ENCODE data around the gene TENM4.
A peak's percentile ranks its signal among the peaks of the same experiment; 100 is the strongest.

TENM4 gene

DNA sequence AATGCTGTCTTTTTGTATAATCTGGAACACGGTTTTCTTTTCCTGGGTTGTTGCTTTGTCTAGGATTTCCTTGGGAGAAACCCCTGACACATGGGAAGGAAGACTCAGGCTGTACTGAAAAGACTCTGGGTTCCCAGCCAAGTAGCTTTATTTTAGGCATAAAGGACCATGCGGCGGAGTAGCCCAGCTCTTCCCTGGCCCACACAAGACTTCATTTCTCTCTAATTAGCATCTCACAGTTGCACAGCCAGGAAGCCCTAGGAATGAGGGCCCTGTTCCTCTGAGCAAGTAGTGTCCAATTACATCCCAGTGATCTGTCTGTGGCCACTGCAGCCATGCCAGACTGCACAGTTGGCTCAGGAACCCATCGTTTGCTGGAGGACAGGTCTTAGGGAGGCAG is 319.5 kb downstream of the TENM4 start:
- TF ChIP-seq JUND (IDR thresholded peaks at IDR 0.05; ENCODE audit: low read depth): no peak
- in situ Hi-C loops (cut with HindIII; ENCODE audit: low pct_unique_long_range_greater_than_20kb, low sequenced_read_pairs): no loop called here
- peak in 1 of 2 experiments; percentile 32 for DNase-seq (ENCODE audit: low read depth in 1 of 2, low spot score in 1 of 2)

DNA sequence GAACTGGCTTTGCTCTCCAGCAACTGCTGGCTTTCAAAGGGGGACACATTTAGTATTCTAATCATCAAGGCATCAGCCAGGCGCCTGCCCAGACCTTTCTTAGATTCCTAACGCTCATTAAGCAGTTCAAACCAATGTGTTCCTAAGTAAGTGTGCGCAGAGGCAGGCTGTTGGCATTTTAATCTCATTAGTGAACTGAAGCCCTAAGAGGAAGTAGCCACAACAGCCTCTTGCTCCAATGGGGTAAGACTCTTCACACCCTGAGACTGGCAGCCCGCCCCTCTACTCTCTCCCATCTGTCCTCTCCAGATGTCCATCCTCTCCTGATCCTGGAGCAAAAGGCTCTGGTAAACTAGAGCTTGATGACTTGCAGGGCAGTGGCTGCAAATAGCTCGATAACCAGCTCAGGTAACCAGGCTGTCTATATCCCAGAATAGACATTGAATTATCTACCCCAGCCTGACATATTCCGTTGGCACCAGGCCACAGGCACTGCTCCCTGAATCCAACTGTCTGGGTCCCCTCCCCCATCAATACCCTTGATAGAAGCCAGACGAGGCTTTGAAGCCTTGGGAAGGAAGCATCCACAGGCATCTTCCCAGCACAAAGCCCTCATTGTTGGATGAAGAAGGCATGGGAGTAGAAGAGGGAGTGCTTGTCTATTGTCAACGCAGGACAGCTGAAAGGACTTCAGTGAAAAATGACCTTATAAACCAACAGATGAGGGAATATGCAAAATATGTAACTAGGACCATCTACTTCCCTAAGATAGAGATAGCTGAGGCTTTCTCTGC is 321.1 kb downstream of the TENM4 start:
- no peak for TF ChIP-seq JUND (IDR thresholded peaks at IDR 0.05; ENCODE audit: low read depth)
- DNase-seq (ENCODE audit: low read depth in 1 of 2, low spot score in 1 of 2): no peak
- in situ Hi-C loops (cut with HindIII; ENCODE audit: low pct_unique_long_range_greater_than_20kb, low sequenced_read_pairs): no loop called here

DNA sequence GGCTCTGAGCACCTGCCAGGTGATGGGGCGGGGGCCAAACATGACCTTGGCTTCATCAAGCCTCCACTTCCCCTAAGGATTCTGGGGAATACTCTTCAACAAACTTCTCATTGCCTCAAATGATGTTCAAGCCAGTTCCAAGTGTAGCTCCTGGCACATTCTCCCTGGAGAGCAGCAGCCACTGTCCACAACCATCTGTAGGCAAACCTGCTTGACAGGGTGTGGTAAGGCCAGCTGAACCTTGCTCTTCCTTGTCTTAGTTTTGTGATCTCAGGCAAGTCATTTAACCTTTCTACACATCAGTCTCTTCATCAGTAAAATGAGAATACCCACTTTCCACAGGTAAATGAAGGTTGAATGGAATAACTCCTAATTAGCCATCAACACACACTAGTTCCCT is 323.3 kb downstream of the TENM4 start:
- in situ Hi-C loops (cut with HindIII; ENCODE audit: low pct_unique_long_range_greater_than_20kb, low sequenced_read_pairs): no loop called here
- no peak for TF ChIP-seq JUND (IDR thresholded peaks at IDR 0.05; ENCODE audit: low read depth)
- peak in 1 of 2 experiments; percentile 64 for DNase-seq (ENCODE audit: low read depth in 1 of 2, low spot score in 1 of 2)

DNA sequence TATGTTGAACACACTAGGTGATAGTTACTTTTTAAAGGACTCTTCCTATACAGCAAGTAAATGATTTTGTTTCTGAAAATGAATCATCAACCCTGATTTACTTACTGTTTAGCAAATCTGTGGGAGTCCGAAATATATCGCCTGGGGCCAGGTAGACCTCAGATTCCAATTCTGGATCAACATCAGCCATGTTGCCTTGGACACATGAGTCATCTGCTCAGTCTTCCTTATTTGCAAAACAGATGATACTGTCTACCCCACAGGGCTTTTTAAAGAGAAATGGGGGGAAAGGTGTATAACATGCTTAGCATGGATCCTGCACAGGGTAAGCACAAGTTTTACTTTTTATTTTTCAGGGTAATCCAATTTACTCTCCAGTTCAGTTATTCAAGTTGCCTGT is 324.2 kb downstream of the TENM4 start:
- peak; percentile 46; the same call in 1 of the 2 replicates for TF ChIP-seq JUND (IDR thresholded peaks at IDR 0.05; ENCODE audit: low read depth)
- in situ Hi-C loops (cut with HindIII; ENCODE audit: low pct_unique_long_range_greater_than_20kb, low sequenced_read_pairs): no loop called here
- DNase-seq (ENCODE audit: low read depth in 1 of 2, low spot score in 1 of 2): peak in 1 of 2 experiments; percentile 79

DNA sequence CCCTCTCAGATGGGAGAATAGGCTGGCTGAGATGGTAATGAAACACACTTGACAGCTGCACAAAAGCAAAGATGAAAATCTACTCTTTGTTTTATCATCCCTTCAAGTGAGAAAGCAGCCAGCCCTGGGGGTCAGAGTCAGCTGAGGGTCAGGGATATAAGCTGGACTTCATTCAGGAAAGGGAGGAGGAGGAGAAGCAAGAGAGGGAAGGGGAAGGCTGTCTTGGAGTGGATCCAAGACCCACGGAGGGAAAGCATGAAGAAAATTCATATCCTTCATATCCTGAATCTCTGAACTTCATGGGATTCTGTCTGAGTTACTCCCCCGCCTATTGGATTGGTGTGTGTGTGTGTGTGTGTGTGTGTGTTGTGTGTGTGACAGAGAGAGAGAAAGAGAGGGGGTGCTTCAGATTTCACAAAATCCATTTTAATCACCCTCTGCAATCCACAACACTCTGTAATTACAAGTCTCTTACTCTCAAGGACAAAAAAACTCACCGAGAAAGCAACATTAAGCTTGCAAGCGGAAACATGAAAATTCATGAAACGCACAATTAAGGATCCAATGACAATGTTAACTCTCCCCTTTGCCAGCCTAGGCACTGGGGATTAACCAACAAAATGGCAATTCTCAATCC is 327.7 kb downstream of the TENM4 start:
- no peak for DNase-seq (ENCODE audit: low read depth in 1 of 2, low spot score in 1 of 2)
- no peak for TF ChIP-seq JUND (IDR thresholded peaks at IDR 0.05; ENCODE audit: low read depth)
- in situ Hi-C loops (cut with HindIII; ENCODE audit: low pct_unique_long_range_greater_than_20kb, low sequenced_read_pairs): no loop called here

DNA sequence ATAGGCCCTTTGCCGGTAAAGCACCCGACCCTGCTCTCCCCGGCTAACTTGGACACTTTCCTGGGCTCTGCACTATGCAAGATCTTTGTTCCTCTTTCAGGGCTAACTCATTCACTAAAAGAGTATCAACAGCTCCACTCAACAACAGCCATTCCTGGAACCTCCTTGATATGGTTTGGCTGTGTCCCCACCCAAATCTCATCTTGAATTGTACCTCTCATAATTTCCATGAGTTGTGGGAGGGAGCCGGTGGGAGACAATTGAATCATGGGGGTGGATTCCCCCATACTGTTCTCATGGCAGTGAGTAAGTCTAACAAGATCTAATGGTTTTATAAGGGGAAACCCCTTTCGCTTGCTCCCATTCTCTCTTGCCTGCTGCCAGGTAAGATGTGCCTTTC is 330.0 kb downstream of the TENM4 start:
- no peak for DNase-seq (ENCODE audit: low read depth in 1 of 2, low spot score in 1 of 2)
- in situ Hi-C loops (cut with HindIII; ENCODE audit: low pct_unique_long_range_greater_than_20kb, low sequenced_read_pairs): no loop called here
- TF ChIP-seq JUND (IDR thresholded peaks at IDR 0.05; ENCODE audit: low read depth): no peak

DNA sequence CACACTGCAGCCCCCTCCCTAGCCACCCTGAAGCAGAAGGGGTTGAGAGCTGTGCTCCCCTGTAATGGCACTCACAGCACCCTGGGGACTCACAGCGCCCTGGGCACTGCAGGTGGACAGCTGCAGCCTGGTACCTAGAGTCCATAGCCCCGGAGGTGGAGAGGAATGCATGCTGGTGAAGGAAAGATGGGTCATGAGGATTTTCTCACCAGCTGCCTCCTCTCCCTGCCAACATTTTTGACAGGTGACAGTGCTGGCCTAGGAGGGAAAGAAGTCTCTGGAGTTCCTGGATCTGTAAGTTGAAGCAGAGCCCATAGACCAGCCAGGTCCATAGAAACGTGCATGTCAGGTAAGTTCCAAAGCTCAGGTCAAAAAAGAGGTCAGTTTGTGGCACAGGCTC is 330.5 kb downstream of the TENM4 start:
- no peak for TF ChIP-seq JUND (IDR thresholded peaks at IDR 0.05; ENCODE audit: low read depth)
- no peak for DNase-seq (ENCODE audit: low read depth in 1 of 2, low spot score in 1 of 2)
- in situ Hi-C loops (cut with HindIII; ENCODE audit: low pct_unique_long_range_greater_than_20kb, low sequenced_read_pairs): no loop called here

DNA sequence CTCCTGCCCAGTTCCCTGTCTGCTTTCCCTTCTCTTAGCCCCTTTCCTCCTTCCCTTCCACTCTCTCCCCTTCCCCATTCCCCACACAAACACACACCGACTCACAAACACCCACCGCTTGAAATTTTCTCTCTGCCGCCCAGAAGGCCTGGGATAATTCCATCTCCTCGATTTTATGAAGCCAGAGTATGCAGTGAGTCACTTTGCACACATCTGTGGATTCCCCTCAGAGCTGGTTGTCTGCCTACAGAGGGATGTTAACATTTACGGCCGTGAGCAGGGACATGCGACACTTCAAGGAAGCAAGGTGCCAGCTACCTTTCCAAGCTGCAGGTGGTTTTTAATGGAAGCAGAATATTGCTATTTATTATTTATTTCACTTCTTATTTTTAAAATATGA is 332.0 kb downstream of the TENM4 start:
- no peak for DNase-seq (ENCODE audit: low read depth in 1 of 2, low spot score in 1 of 2)
- no peak for TF ChIP-seq JUND (IDR thresholded peaks at IDR 0.05; ENCODE audit: low read depth)
- in situ Hi-C loops (cut with HindIII; ENCODE audit: low pct_unique_long_range_greater_than_20kb, low sequenced_read_pairs): no loop called here

DNA sequence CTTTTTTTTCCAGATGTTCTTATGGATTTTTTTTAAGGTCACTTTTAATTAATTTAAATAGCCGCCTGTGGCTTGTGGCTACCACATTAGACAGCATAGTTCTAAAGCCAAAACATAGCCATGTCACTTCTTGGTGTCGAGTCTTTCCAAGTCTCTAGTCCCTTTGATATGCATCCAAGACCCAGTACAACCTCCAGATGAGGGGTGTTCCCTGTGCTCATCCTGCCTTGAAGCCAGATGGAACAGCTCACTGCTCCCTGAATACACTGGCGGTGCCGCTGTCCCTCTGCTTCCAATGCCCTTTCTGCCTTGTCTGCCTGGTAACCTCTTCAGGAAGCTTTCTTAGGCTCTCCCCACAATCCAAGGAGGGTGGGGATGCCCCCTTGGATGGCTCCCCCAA is 338.0 kb downstream of the TENM4 start:
- no peak for DNase-seq (ENCODE audit: low read depth in 1 of 2, low spot score in 1 of 2)
- in situ Hi-C loops (cut with HindIII; ENCODE audit: low pct_unique_long_range_greater_than_20kb, low sequenced_read_pairs): no loop called here

DNA sequence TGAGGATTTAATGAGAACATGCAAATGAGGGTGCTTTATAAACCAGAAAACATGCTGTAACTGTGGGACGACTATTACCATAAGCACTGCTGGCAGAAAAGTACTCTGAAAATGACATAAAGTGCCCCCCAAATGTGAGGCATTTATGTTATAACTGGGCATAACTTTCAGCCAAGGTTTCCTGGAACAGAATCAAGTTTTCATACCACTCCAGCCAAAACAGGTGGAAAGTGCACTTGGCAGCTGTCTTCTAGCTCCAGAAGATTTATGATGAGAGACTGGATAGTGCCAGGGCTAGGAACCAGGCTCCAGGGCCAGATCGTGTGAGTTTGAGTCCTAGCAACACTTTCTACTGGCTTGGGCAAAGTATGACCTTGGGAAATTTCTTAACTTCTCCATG is 339.2 kb downstream of the TENM4 start:
- no peak for TF ChIP-seq JUND (IDR thresholded peaks at IDR 0.05; ENCODE audit: low read depth)
- peak in 1 of 2 experiments; percentile 46 for DNase-seq (ENCODE audit: low read depth in 1 of 2, low spot score in 1 of 2)
- in situ Hi-C loops (cut with HindIII; ENCODE audit: low pct_unique_long_range_greater_than_20kb, low sequenced_read_pairs): no loop called here

More for the DNA sequence above, 338.0 kb downstream of the TENM4 start:
- TF ChIP-seq JUND (IDR thresholded peaks at IDR 0.05; ENCODE audit: low read depth): no peak

DNA sequence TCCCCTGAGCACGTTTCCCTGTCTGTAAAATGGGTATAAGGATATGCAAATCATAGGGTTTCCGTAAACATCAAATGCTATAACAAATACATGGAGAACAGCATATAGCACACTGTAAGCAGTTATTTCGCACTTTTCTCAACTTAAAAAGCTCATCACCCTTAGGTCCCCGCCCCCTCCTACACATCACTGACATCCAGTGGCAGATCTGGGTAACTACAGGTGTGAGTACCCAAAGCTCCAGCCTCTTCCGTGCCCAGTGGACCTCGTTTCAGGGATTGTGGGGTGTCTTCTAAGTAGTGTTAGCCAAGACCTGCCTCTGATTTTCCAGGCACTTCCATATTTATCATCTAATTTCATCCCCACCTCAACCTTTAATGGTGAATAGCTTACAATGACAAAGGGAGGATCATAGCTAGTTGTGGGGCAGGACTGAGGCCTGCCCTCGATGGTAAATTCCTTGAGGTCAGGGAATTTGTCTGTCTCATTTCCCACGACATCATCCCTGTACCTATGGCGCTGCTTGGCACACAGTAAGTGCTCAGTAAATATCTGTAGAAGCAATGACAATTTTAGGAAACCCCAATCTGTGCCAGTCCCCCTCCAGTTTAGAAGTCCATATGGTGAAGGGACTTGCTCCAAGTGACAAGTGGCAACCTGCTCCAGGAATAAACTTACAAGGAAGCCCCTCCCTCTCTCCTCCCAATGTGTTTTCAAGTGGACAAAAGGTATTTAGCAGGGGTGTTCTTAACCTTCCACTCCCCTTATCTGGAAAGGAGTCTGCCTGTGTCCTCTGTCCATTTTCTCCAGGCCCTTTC is 340.5 kb downstream of the TENM4 start:
- in situ Hi-C loops (cut with HindIII; ENCODE audit: low pct_unique_long_range_greater_than_20kb, low sequenced_read_pairs): no loop called here
- TF ChIP-seq JUND (IDR thresholded peaks at IDR 0.05; ENCODE audit: low read depth): no peak
- DNase-seq (ENCODE audit: low read depth in 1 of 2, low spot score in 1 of 2): peak; percentile 76 to 81

DNA sequence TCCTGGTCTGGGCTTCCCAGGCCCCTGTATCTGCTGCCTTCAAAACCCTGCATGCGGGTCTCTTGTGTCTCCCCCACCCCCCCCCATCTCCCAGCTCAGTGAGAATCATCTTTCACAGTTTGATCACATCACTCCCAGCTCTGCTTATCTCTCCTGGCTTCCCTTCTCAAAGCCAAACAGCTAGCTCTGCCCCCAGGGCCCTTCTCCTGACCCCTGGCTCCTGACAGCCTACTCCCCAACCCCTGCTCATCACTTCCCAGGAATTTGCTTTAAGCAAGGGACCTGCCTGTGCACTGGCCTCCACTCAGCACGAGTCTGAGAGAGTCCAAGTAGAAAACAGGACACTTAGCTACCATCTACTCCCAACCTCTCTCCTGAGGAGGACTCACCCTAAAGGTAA is 342.7 kb downstream of the TENM4 start:
- TF ChIP-seq JUND (IDR thresholded peaks at IDR 0.05; ENCODE audit: low read depth): no peak
- no peak for DNase-seq (ENCODE audit: low read depth in 1 of 2, low spot score in 1 of 2)
- in situ Hi-C loops (cut with HindIII; ENCODE audit: low pct_unique_long_range_greater_than_20kb, low sequenced_read_pairs): no loop called here

All from T47D (cell line).